Suppressor macrophage (primary cell): Measurements from ENCODE around the gene CRKL.
"Not testable (repeated sequence)": the region's sequence is repeated elsewhere in the genome, so short reads cannot be mapped to it uniquely, and the experiment has no call there.

Experiments used
- DNase-seq, 4 experiments: peaks; one replicate each; pipeline ENCODE4 v3.0.0-alpha.2; 2020 to 2022
- total RNA-seq, 17 experiments: gene quantifications; one replicate each; lab custom pipeline; 2026; ENCODE audit warnings: mixed read lengths in 6 of 17, inconsistent platforms in 3 of 17; lab: John Stamatoyannopoulos, UW

Gene CRKL, protein sequence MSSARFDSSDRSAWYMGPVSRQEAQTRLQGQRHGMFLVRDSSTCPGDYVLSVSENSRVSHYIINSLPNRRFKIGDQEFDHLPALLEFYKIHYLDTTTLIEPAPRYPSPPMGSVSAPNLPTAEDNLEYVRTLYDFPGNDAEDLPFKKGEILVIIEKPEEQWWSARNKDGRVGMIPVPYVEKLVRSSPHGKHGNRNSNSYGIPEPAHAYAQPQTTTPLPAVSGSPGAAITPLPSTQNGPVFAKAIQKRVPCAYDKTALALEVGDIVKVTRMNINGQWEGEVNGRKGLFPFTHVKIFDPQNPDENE
- 55.2 to 131 (median 108) reads per million in 17 experiments for total RNA-seq

GRCh38 chr22:20916916-20917810, at the start of gene CRKL:
Gene CRKL (plus strand): TSS chr22:20917407. CDS start chr22:20917935, 528 bp downstream.
- peak; percentile 99 for DNase-seq

DNA sequence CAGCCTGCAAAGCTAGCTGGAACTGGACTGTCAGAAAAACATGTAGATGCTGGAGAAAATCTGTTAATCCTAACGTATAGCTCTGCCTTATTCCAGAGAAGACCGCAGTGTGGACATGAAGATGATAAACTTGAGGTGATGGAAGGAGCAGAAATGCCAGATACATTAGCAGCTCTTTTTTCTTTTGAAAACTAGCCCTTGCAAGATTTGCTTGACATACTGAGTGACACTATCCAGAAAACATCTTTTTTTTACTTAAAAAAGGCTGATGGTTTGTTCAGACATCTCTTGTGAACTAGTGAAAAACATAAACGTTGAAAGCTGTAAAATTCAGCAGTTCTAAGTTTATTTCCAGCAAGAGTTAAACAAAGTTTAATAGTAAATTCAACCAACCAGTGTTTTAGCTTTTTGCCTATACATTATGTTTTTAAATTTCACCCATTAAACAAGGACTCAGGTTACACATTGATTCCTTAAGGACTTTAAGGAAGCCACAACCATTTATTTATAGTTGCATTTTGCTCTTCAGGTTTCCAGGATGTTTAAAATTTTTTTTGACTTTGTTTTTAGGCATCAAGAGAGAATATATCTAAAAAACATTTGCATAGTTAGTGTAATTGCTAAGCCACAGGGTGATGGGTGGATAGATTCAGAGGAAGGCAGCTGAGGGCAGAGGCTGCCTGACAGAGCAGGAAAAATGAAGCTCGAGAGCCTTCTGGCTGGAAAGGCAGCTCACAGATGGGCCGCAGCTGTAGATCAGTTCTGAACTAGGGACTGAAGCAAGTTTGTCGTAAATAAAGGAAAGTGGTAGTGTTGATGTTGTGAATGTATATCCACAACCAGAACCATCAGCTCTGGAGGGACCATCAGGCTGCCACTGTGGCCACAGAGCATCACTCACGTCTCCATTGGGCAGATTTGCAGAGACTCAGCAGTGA, 48.9 kb upstream of the CRKL start:
- DNase-seq = no peak

GRCh38 chr22:20869234-20869633, 48.0 kb upstream of the CRKL start:
- DNase-seq = no peak

- no peak for DNase-seq
These were observed 44.0 kb upstream of the CRKL start for GRCh38 chr22:20873214-20873613.

DNA sequence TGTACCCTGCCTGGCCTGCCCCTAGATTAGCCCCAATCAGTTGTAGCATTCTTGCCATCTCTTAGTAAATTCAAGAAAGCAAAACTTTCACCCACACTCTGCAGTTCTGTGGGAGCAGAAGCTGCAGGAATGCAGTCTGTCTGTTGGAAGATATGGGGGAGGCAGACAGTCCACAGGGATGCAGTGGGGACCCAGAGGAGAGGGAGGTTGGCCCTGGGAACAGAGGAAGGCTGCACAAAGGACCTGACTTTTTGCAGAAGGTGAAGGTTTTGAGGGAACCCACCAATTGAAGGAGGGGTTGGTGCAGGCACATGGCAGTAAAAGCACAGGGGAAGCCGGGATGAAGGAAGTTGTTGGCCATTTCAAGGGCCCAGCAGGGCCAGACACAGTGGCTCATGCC, 41.9 kb upstream of the CRKL start:
- DNase-seq = no peak

- no peak for DNase-seq
These were observed 39.5 kb upstream of the CRKL start for GRCh38 chr22:20877715-20878114.

DNA sequence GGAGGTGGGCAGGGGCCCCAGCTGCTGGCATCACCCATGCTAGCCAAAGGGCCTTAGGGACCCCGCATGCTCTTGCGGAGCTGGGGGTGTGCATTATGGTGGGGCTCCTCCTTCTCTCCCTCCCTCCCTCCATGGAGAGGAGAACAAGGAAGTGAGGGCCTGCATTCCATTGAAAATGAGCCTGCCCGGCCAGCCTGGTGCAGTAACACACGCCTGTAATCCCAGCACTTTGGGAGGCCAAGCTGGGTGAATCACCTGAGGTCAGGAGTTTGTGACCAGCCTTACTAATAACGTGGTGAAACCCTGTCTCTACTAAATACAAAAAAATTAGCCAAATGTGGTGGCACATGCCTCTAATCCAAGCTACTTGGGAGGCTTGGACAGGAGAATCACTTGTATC, 36.0 kb upstream of the CRKL start:
- no peak for DNase-seq

DNA sequence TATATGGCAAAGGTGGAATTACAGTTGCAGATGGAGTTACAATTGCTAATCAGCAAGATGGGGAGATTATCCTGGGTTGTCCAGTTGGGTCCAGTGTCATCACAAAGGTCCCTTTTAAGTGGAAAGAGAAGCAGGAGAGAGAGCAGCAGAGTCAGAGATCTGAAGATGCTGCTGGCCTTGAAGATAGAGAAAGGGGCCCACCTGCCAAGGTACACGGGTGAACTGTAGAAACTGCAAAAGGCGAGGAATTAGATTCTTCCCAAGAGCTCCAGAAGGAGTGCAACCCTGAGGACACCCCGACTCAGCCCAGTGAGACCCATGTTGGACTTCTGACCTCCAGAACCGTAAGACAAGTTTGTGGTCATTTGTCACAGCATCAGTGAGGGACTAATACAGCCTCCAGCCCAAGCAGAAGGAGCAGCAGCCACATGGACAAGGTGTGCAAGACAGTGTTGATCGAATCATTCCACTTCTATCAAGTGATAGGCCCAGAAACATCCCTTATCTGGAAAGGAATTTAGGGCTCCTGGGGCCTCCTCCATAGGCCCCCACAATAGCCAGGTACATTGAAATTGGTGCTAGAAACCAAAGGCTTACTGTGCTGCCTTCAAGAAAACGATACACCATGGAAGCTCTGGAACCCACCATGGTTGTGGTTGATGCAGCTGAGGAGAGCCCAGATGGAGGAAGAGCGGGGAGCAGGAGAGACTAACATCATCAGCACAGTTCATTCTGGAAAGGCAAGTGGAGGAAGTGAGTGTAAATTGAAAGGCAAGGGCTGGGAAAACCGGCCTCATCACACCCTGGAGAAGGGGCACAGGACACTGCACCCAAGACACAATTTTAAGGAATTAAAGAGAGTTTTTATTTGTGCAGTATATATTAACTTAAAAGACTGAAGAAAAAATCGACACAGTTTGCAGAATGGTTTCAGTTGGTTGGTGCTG, 35.1 kb upstream of the CRKL start:
- no peak for DNase-seq

- DNase-seq = no peak
These were observed 34.4 kb upstream of the CRKL start for GRCh38 chr22:20882855-20883254.

- no peak for DNase-seq
These were observed 32.8 kb upstream of the CRKL start for GRCh38 chr22:20884454-20884853.

GRCh38 chr22:20885017-20885556, 32.1 kb upstream of the CRKL start:
- DNase-seq = no peak

- DNase-seq = peak; percentile 80 to 92 (median 88)
These were observed 31.5 kb upstream of the CRKL start for GRCh38 chr22:20885557-20886323.

DNA sequence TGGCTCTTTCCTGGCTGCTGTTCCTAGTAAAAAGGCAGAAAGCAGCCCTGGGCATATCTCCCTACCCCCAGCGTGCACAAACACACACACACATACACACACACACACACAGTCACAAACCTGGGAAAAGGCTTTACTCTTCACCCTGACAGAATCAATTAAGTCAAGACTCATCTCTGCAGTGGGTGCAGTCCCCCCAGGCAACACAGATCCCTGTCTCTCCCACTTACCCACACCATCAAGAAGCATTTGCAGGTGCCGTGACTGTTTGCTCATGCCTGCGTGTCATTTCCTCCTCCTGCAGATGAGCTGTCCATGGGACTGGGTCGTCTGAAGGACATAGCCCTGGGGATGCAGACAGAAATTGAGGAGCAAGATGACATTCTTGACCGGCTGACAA, 29.8 kb upstream of the CRKL start:
- no peak for DNase-seq

GRCh38 chr22:20889025-20889704, 28.0 kb upstream of the CRKL start:
- DNase-seq = peak; percentile 31 to 72 (median 64)

DNA sequence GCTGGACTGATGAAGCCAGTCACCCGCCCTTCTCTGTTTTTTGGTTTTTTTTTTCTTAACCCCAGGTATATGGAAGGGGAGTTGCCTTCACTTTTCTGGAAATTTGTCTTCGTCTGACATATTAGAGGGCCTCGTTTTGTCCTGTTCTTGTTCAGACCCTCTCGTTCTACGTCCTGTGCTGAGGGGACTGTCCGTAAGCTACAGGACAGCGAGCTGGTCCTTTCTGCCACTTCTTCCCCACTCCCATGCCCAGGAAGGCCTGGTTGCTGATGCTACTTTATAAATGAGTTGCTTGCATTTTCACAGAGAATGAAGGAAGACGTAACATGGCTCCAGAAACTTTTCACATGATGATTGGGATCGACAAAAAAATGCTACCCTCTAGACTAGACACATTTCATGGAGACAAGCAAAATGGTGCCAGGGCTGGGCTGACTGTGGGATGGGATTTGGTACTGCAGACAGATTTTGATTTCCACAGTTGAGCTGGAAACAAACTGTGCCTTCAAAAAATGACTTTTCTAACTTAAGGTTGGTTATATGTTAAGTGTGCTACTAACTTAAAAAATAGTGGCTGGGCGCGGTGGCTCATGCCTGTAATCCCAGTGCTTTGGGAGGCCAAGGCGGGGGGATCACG, 27.2 kb upstream of the CRKL start:
- no peak for DNase-seq

- no peak for DNase-seq
These were observed 26.2 kb upstream of the CRKL start for GRCh38 chr22:20890975-20891374.

GRCh38 chr22:20897737-20898136, 19.5 kb upstream of the CRKL start:
- DNase-seq = not testable (repeated sequence)

GRCh38 chr22:20899827-20900423, 17.3 kb upstream of the CRKL start:
- peak in 2 of 4 experiments; percentile 14 to 22 for DNase-seq
